HepG2 (cell line): ENCODE measurements around the gene PIGZ. TPM values are rescaled to one million over a fixed set of nuclear protein-coding genes. Genes with fewer than 3 reads are reported as not detected.

ENCODE experiments used
- ATAC-seq: fragments of 200-7000 bp; cut with Tn5 transposase; 3 replicates; pipeline ENCODE4 v1.9.1; 2020; ENCODE audit warnings: mild to moderate bottlenecking, moderate library complexity
- BruUV-seq: library from RNA; stranded (reverse); fragments of 400-500 nt; replicated peaks from 2 replicates; lab custom pipeline; 2021; lab: Mats Ljungman, UMichigan
- CTCF ChIA-PET: fragments of 300-600 bp; formaldehyde crosslinking; extraction: SDS; loops from one replicate; lab custom pipeline; 2021; ENCODE audit warnings: low total read pairs, inconsistent platforms, low intra/inter-chr PET ratio; lab: Yijun Ruan, JAX
- POLR2A ChIA-PET: fragments of 350-600 bp; sonication (Branson Sonifier 250); formaldehyde crosslinking; loops from one replicate; lab custom pipeline; 2020; ENCODE audit warnings: antibody characterized with exemption, inconsistent platforms; lab: Yijun Ruan, JAX
- DNase-seq: peaks from one replicate; pipeline ENCODE4 v3.0.0-alpha.2; 2015; ENCODE audit warnings: low spot score
- FAIRE-seq: peaks from 3 replicates; lab custom pipeline; 2011; peaks lifted over from hg19 to GRCh38; lab: Jason Lieb, UNC
- H2AFZ ChIP-seq: one replicate; pipeline ENCODE4 v1.6.1; 2011; ENCODE audit warnings: low read length, inconsistent platforms
- H3K27ac ChIP-seq: fragments of 300-600 bp; 3 replicates; pipeline ENCODE4 v1.8.0; 2011; ENCODE audit warnings: mixed run types, mild to moderate bottlenecking, mixed read lengths, low read length, inconsistent platforms; ENCODE audit not compliant: insufficient read depth; ENCODE audit errors: extremely low read length
- H3K27me3 ChIP-seq, 2 experiments: fragments of 200-600 bp in 1 of 2; 2 replicates in 1 of 2; 3 replicates in 1 of 2; pipeline versions ENCODE4 v1.6.0 to v1.8.0; 2011; ENCODE audit warnings: low read length in 2 of 2, mild to moderate bottlenecking in 2 of 2, moderate library complexity in 2 of 2, inconsistent platforms in 1 of 2; ENCODE audit not compliant: insufficient read depth in 2 of 2, control insufficient read depth in 1 of 2
- H3K36me3 ChIP-seq, 2 experiments: fragments of 200-600 bp in 1 of 2; replicated peaks in 1 of 2; 2 replicates in 1 of 2; 3 replicates in 1 of 2; pipeline versions ENCODE4 v1.5.1 to v1.8.0; 2011; ENCODE audit warnings: low read length in 2 of 2, inconsistent platforms in 1 of 2; ENCODE audit not compliant: insufficient read depth in 2 of 2, control insufficient read depth in 1 of 2
- H3K4me1 ChIP-seq: 2 replicates; pipeline ENCODE4 v1.5.1; 2012; ENCODE audit warnings: low read length, inconsistent platforms; ENCODE audit not compliant: insufficient read depth
- H3K4me2 ChIP-seq: 2 replicates; pipeline ENCODE4 v1.6.0; 2011; ENCODE audit warnings: low read depth, low read length, inconsistent platforms
- H3K4me3 ChIP-seq, 3 experiments: fragments of 200-600 bp in 1 of 3; sonication (generic), shearing (Covaris generic) in 1 of 3; replicated peaks in 1 of 3; 2 replicates each; pipeline ENCODE4 v1.5.1; 2011 to 2016; ENCODE audit warnings: low read length in 3 of 3, inconsistent platforms in 2 of 3, low read depth in 2 of 3, mild to moderate bottlenecking in 2 of 3, control low read depth in 1 of 3, mixed read lengths in 1 of 3; ENCODE audit not compliant: insufficient read depth in 1 of 3
- H3K79me2 ChIP-seq: one replicate; pipeline ENCODE4 v1.6.1; 2011; ENCODE audit warnings: low read length, inconsistent platforms; ENCODE audit not compliant: insufficient read depth
- H3K9ac ChIP-seq: 2 replicates; pipeline ENCODE4 v1.6.0; 2011; ENCODE audit warnings: mild to moderate bottlenecking, low read depth, low read length, inconsistent platforms; ENCODE audit not compliant: insufficient read depth
- H3K9me3 ChIP-seq: 2 replicates; pipeline ENCODE4 v1.5.1; 2012; ENCODE audit warnings: mild to moderate bottlenecking, low read length
- H4K20me1 ChIP-seq: 2 replicates; pipeline ENCODE4 v1.6.0; 2011; ENCODE audit warnings: inconsistent platforms, mild to moderate bottlenecking, low read length, moderate library complexity; ENCODE audit not compliant: insufficient read depth
- AKAP8 ChIP-seq: sonication (generic); formaldehyde crosslinking; IDR thresholded peaks from 2 replicates; pipeline ENCODE4 v1.5.1; 2020; ENCODE audit warnings: mild to moderate bottlenecking, missing genetic modification reagents
- ASH2L ChIP-seq: fragments of 300-600, 200-600 bp; sonication (generic); IDR thresholded peaks from 2 replicates; pipeline ENCODE4 v1.7.0; 2017; ENCODE audit warnings: low read depth, mild to moderate bottlenecking, moderate library complexity, mixed read lengths, low read length; ENCODE audit not compliant: insufficient read length
- POLR2G ChIP-seq: fragments of 200-400 bp; formaldehyde crosslinking; IDR thresholded peaks from 2 replicates; pipeline ENCODE4 v1.6.1; 2018; ENCODE audit warnings: mild to moderate bottlenecking, low read depth, low read length, moderate library complexity
- RBM22 ChIP-seq: fragments of 200-400 bp; formaldehyde crosslinking; optimal IDR thresholded peaks from 2 replicates; pipeline ENCODE3; 2017; ENCODE audit warnings: mild to moderate bottlenecking, low read length, moderate library complexity
- SNAPC5 ChIP-seq: sonication (generic); formaldehyde crosslinking; IDR thresholded peaks from 2 replicates; pipeline ENCODE4 v1.8.1; 2023; ENCODE audit warnings: mild to moderate bottlenecking, missing genetic modification reagents, borderline replicate concordance
- ZBTB14 ChIP-seq: sonication (generic); formaldehyde crosslinking; IDR thresholded peaks from 2 replicates; pipeline ENCODE4 v1.4.0; 2020; ENCODE audit warnings: missing genetic modification reagents
- ZBTB7B ChIP-seq: sonication (generic); formaldehyde crosslinking; IDR thresholded peaks from 2 replicates; pipeline ENCODE4 v1.4.0; 2020; ENCODE audit warnings: missing genetic modification reagents
- ZFP91 ChIP-seq: sonication (generic); formaldehyde crosslinking; IDR thresholded peaks from 2 replicates; pipeline ENCODE4 v1.9.0; 2022; ENCODE audit warnings: missing genetic modification reagents, mild to moderate bottlenecking, borderline replicate concordance
- ZNF143 ChIP-seq: sonication (generic); formaldehyde crosslinking; IDR thresholded peaks from 2 replicates; pipeline ENCODE4 v1.4.0; 2020; ENCODE audit warnings: missing genetic modification reagents
- ZNF160 ChIP-seq: sonication (generic); formaldehyde crosslinking; IDR thresholded peaks from 2 replicates; pipeline ENCODE4 v1.8.0; 2022; ENCODE audit warnings: mild to moderate bottlenecking, inconsistent platforms, missing genetic modification reagents
- ZNF280D ChIP-seq: sonication (generic); formaldehyde crosslinking; IDR thresholded peaks from 2 replicates; pipeline ENCODE4 v1.5.1; 2020; ENCODE audit warnings: mild to moderate bottlenecking, missing genetic modification reagents
- WGBS: methylation state at CpG from one replicate; pipeline ENCODE4 v1.1.6; 2017; ENCODE audit warnings: low lambda C conversion rate; 5-methylcytosine and 5-hydroxymethylcytosine counted together
- in situ Hi-C: cut with HindIII; loops from 2 replicates; pipeline ENCODE4 v1.10.0; 2017; ENCODE audit warnings: low pct_unique_long_range_greater_than_20kb; ENCODE audit not compliant: extremely low pct_ligation_motif_present
- intact Hi-C: fragments of 100-400 bp; cut with micrococcal nuclease; formaldehyde crosslinking; loops from one replicate; pipeline ENCODE4 v1.10.0; 2022; ENCODE audit not compliant: unreplicated experiment
- polyA plus RNA-seq, 8 experiments: library from polyadenylated mRNA; depleted of rRNA in 3 of 8; stranded (reverse) in 7 of 8; unstranded in 1 of 8; fragments of >200 nt; fragmentation: Illumina TruSeq in 4 of 8; extraction: Trizol in 4 of 8; gene quantifications; 2 replicates each; pipeline versions ENCODE4 v1.2.1 to v1.2.3, GENCODE V29; 2011 to 2016; ENCODE audit warnings: low read depth in 4 of 8, missing spikeins in 1 of 8, mixed read lengths in 1 of 8; ENCODE audit not compliant: insufficient read depth in 1 of 8
- total RNA-seq, 5 experiments: library from RNA; depleted of rRNA; stranded (reverse); fragments of >200 nt; fragmentation: Illumina TruSeq; extraction: Trizol; gene quantifications; 2 replicates each; pipeline ENCODE4 v1.2.3, GENCODE V29; 2016; ENCODE audit warnings: low read depth in 1 of 5

PIGZ gene
- total and polyA plus RNA-seq, 2 of the 13 experiments (the other 11 are each of a cell fraction or from before 2014, with no cell fraction given), result 4.7 to 60.5 TPM

- no peak for TF ChIP-seq ASH2L
- no peak for TF ChIP-seq ZBTB7B (CRISPR knock-in tag)
Observed at GRCh38 chr3:196965804-196966173, 2.8 kb downstream of the PIGZ start (continued).

GRCh38 chr3:196965112-196965803 lies 3.4 kb downstream of the PIGZ start:
- intact Hi-C loops (no loop called here), in situ Hi-C loops (no loop called here)
- Histone ChIP-seq H3K9ac (0 out of 2 replicates have a peak overlapping the region, but pooled peaks have one; percentile 32), H4K20me1 (no peaks in the 10 kb centered on the region), H3K27me3 (no peaks in the 10 kb centered on the region), H2AFZ (no peak overlapping the region), H3K79me2 (peaks cover 47% of the 10 kb centered on the region), H3K4me3 (no peak overlapping the region), H3K4me1 (peaks cover 86% of the 10 kb centered on the region), H3K9me3 (no peaks in the 10 kb centered on the region), H3K36me3 (peaks cover 6 to 25% of the 10 kb centered on the region in 2 experiments), H3K27ac (peak overlapping the region; percentile 19), H3K4me2 (peak overlapping the region; percentile 85)
- BruUV-seq, result no TSS peak
- WGBS, result 93% methylated on average over 11 of the region's 11 CpGs
- DNase-seq (no peak), FAIRE-seq (no peak), ATAC-seq (no peak)
- ChIA-PET CTCF (no interaction called here), POLR2A (no interaction called here)
- TF ChIP-seq ZNF143 (CRISPR knock-in tag), result no peak
- no peak for TF ChIP-seq ZBTB14 (CRISPR knock-in tag)
- TF ChIP-seq ZFP91, result 0 out of 2 replicates have a peak, but pooled peaks have one; percentile 20
- TF ChIP-seq ZNF280D (CRISPR knock-in tag), result 0 out of 2 replicates have a peak, but pooled peaks have one; percentile 41
- 0 out of 2 replicates have a peak, but pooled peaks have one; percentile 61 for TF ChIP-seq ZNF160 (CRISPR knock-in tag)
- 0 out of 2 replicates have a peak, but pooled peaks have one; percentile 64 for TF ChIP-seq SNAPC5 (CRISPR knock-in tag)
- TF ChIP-seq AKAP8 (CRISPR knock-in tag), result peak; percentile 71; the same call in 1 of the 2 replicates
- peak; percentile 41 for TF ChIP-seq RBM22
- TF ChIP-seq POLR2G, result peak; percentile 54
